A549 (cell line): Measurements from ENCODE around the gene NUDT5. TPM values are rescaled to one million over a fixed set of nuclear protein-coding genes. Genes with fewer than 3 reads are reported as not detected.

ENCODE experiments used
- ATAC-seq, 2 experiments: fragments of 200-7000 bp in 1 of 2; fragments of >200 bp in 1 of 2; cut with Nextera tagmentation in 1 of 2; cut with Tn5 transposase in 1 of 2; 3 replicates each; pipeline versions ENCODE4 v1.8.0 to v1.9.1; 2018 to 2020; ENCODE audit warnings: mild to moderate bottlenecking in 1 of 2, moderate library complexity in 1 of 2
- CTCF ChIA-PET: fragments of 300-600 bp; sonication (Branson Sonifier 250); formaldehyde crosslinking; extraction: SDS; loops from one replicate; lab custom pipeline; 2021; ENCODE audit warnings: antibody characterized with exemption, inconsistent platforms; lab: Yijun Ruan, JAX
- POLR2A ChIA-PET: fragments of 350-600 bp; formaldehyde crosslinking; extraction: SDS; loops from one replicate; lab custom pipeline; 2021; ENCODE audit warnings: antibody characterized with exemption, inconsistent platforms; lab: Yijun Ruan, JAX
- DNase-seq, 2 experiments: peaks; one replicate each; pipeline versions ENCODE4 v3.0.0 to v3.0.0-alpha.2; 2011 to 2016; ENCODE audit warnings: low read depth in 1 of 2, low spot score in 1 of 2
- FAIRE-seq: peaks from 2 replicates; lab custom pipeline; 2011; peaks lifted over from hg19 to GRCh38; lab: Jason Lieb, UNC
- H3K27ac ChIP-seq, 2 experiments: fragments of >200 bp; sonication (Bioruptor Twin); formaldehyde crosslinking; 3 replicates each; pipeline ENCODE4 v1.5.1; 2016 to 2017
- H3K4me1 ChIP-seq: fragments of >200 bp; sonication (Bioruptor Twin); formaldehyde crosslinking; 3 replicates; pipeline ENCODE4 v1.6.1; 2016
- H3K4me2 ChIP-seq: fragments of >200 bp; sonication (Bioruptor Twin); formaldehyde crosslinking; 3 replicates; pipeline ENCODE4 v1.6.1; 2016
- H3K4me3 ChIP-seq: fragments of >200 bp; sonication (Bioruptor Twin); formaldehyde crosslinking; 3 replicates; pipeline ENCODE4 v1.5.1; 2016
- H3K9me3 ChIP-seq: fragments of >200 bp; sonication (Bioruptor Twin); formaldehyde crosslinking; 3 replicates; pipeline ENCODE4 v1.6.1; 2016
- ATOH8 ChIP-seq: fragments of 250-450 bp; sonication (Bioruptor Pico); IDR thresholded peaks from 2 replicates; pipeline ENCODE4 v1.5.0; 2020; ENCODE audit warnings: low read depth, mild to moderate bottlenecking, moderate library complexity
- BCL3 ChIP-seq: fragments of >200 bp; sonication (Bioruptor Twin); formaldehyde crosslinking; IDR thresholded peaks from 3 replicates; pipeline ENCODE4 v1.6.1; 2016
- CBX8 ChIP-seq: fragments of 200-600 bp; sonication (generic); IDR thresholded peaks from 2 replicates; pipeline ENCODE4 v1.6.1; 2016
- ELK1 ChIP-seq: fragments of 150-350 bp; IDR thresholded peaks from 2 replicates; pipeline ENCODE4 v1.6.1; 2014; ENCODE audit warnings: low read depth, mild to moderate bottlenecking, low read length
- ESRRA ChIP-seq: fragments of 150-350 bp; IDR thresholded peaks from 2 replicates; pipeline ENCODE4 v1.6.1; 2014; ENCODE audit warnings: mild to moderate bottlenecking, low read length, borderline replicate concordance
- KDM5A ChIP-seq: fragments of 200-600 bp; sonication (generic); IDR thresholded peaks from 2 replicates; pipeline ENCODE4 v1.6.1; 2016; ENCODE audit warnings: antibody characterized with exemption, mild to moderate bottlenecking
- MAFK ChIP-seq: fragments of 450-650 bp; IDR thresholded peaks from 2 replicates; pipeline ENCODE4 v1.6.1; 2014; ENCODE audit not compliant: partially characterized antibody
- NPAS2 ChIP-seq: fragments of 250-450 bp; sonication (Bioruptor Pico); IDR thresholded peaks from 2 replicates; pipeline ENCODE4 v1.8.0; 2022; ENCODE audit warnings: mild to moderate bottlenecking, moderate library complexity, borderline replicate concordance
- POLR2AphosphoS2 ChIP-seq: conservative IDR thresholded peaks from 2 replicates; pipeline ENCODE4 v1.6.1; 2012; ENCODE audit warnings: low read length, improper control_type of control experiment, inconsistent platforms
- RCOR1 ChIP-seq: fragments of 150-350 bp; IDR thresholded peaks from 2 replicates; pipeline ENCODE4 v1.6.1; 2014; ENCODE audit warnings: antibody characterized with exemption, low read length, low read depth
- SMC3 ChIP-seq: fragments of >200 bp; sonication (Bioruptor Twin); formaldehyde crosslinking; IDR thresholded peaks from 3 replicates; pipeline ENCODE4 v1.6.1; 2018; ENCODE audit warnings: inconsistent platforms
- TFCP2L1 ChIP-seq: fragments of 250-450 bp; sonication (Bioruptor Pico); IDR thresholded peaks from 2 replicates; pipeline ENCODE4 v1.5.0; 2021; ENCODE audit warnings: mild to moderate bottlenecking
- USF2 ChIP-seq: fragments of 450-650 bp; IDR thresholded peaks from 2 replicates; pipeline ENCODE4 v1.6.1; 2014; ENCODE audit warnings: antibody characterized with exemption
- ZC3H11A ChIP-seq: fragments of 450-650 bp; IDR thresholded peaks from 2 replicates; pipeline ENCODE4 v1.6.1; 2014; ENCODE audit warnings: antibody characterized with exemption, mild to moderate bottlenecking
- ZFP36 ChIP-seq: fragments of 450-650 bp; IDR thresholded peaks from 2 replicates; pipeline ENCODE4 v1.6.1; 2014; ENCODE audit warnings: borderline replicate concordance; ENCODE audit not compliant: partially characterized antibody
- WGBS: methylation state at CpG from one replicate; pipeline ENCODE4 v1.1.6; 2017; ENCODE audit errors: missing lambda C conversion rate; 5-methylcytosine and 5-hydroxymethylcytosine counted together
- polyA plus RNA-seq, 4 experiments: library from polyadenylated mRNA; depleted of rRNA in 3 of 4; stranded (reverse); fragments of >200 nt; fragmentation: RNase III in 1 of 4; extraction: RNeasy Plus Mini Kit Qiagen cat#74134 plus additional on column Dnase treatment in 1 of 4; gene quantifications; 2 replicates in 3 of 4; 3 replicates in 1 of 4; pipeline ENCODE4 v1.2.3, GENCODE V29; 2011 to 2017
- TF ChIP-seq, protein P1 (sequence below): IDR thresholded peaks from 2 replicates; pipeline ENCODE4 v1.6.1; 2012
- TF ChIP-seq, protein P2 (sequence below): IDR thresholded peaks from 2 replicates; pipeline ENCODE4 v1.6.1; 2012
- TF ChIP-seq, protein P3 (sequence below): fragments of >200 bp; sonication (Bioruptor Twin); formaldehyde crosslinking; IDR thresholded peaks from 3 replicates; pipeline ENCODE4 v1.5.1; 2016

The NUDT5 gene
- polyA plus RNA-seq, 2 of the 4 experiments (the other 2 are of a cell fraction), result 146 to 190 TPM

- no peak for TF ChIP-seq ATOH8
Observed at GRCh38 chr10:12207114-12207513, 11.4 kb upstream of the NUDT5 start (continued).

GRCh38 chr10:12205082-12205481 lies 9.4 kb upstream of the NUDT5 start:
- Histone ChIP-seq H3K27ac (no peak overlapping the region), H3K9me3 (no peaks in the 10 kb centered on the region), H3K4me2 (no peak overlapping the region), H3K4me1 (no peaks in the 10 kb centered on the region), H3K4me3 (no peak overlapping the region)
- POLR2A ChIA-PET, result no interaction called here
- CTCF ChIA-PET, result interaction anchor here (7.2 kb wide), 1 partner anchor 9 kb away, joined by 61 read pairs; no protein-coding TSS in a partner anchor
- WGBS, result 92% methylated on average over 3 of the region's 3 CpGs
- TF ChIP-seq KDM5A, result no peak
- no peak for TF ChIP-seq ZC3H11A
- TF ChIP-seq, protein P1, sequence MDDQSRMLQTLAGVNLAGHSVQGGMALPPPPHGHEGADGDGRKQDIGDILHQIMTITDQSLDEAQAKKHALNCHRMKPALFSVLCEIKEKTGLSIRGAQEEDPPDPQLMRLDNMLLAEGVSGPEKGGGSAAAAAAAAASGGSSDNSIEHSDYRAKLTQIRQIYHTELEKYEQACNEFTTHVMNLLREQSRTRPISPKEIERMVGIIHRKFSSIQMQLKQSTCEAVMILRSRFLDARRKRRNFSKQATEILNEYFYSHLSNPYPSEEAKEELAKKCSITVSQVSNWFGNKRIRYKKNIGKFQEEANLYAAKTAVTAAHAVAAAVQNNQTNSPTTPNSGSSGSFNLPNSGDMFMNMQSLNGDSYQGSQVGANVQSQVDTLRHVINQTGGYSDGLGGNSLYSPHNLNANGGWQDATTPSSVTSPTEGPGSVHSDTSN, result no peak
- TF ChIP-seq BCL3, result no peak
- TF ChIP-seq MAFK, result no peak
- no peak for TF ChIP-seq CBX8
- TF ChIP-seq, protein P2, sequence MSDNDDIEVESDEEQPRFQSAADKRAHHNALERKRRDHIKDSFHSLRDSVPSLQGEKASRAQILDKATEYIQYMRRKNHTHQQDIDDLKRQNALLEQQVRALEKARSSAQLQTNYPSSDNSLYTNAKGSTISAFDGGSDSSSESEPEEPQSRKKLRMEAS, result no peak
- TF ChIP-seq POLR2AphosphoS2, result no peak
- TF ChIP-seq ATOH8, result no peak
- no peak for DNase-seq
- no peak for ATAC-seq
- no peak for FAIRE-seq

- DNase-seq (no peak), FAIRE-seq (no peak), ATAC-seq (no peak)
- no peak for TF ChIP-seq ELK1
- no peak for TF ChIP-seq RCOR1
- no peak for TF ChIP-seq NPAS2 (CRISPR knock-in tag)
- TF ChIP-seq BCL3, result no peak
- no peak for TF ChIP-seq TFCP2L1 (CRISPR knock-in tag)
- TF ChIP-seq ZFP36, result no peak
- no peak for TF ChIP-seq SMC3
- no peak for TF ChIP-seq MAFK
- TF ChIP-seq, protein P3, sequence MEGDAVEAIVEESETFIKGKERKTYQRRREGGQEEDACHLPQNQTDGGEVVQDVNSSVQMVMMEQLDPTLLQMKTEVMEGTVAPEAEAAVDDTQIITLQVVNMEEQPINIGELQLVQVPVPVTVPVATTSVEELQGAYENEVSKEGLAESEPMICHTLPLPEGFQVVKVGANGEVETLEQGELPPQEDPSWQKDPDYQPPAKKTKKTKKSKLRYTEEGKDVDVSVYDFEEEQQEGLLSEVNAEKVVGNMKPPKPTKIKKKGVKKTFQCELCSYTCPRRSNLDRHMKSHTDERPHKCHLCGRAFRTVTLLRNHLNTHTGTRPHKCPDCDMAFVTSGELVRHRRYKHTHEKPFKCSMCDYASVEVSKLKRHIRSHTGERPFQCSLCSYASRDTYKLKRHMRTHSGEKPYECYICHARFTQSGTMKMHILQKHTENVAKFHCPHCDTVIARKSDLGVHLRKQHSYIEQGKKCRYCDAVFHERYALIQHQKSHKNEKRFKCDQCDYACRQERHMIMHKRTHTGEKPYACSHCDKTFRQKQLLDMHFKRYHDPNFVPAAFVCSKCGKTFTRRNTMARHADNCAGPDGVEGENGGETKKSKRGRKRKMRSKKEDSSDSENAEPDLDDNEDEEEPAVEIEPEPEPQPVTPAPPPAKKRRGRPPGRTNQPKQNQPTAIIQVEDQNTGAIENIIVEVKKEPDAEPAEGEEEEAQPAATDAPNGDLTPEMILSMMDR, result no peak
- no peak for TF ChIP-seq ESRRA
- TF ChIP-seq USF2, result no peak
- H3K4me3 ChIP-seq, result no peak overlapping the region
- H3K9me3 ChIP-seq, result no peaks in the 10 kb centered on the region
- no peak overlapping the region for H3K4me2 ChIP-seq
- H3K4me1 ChIP-seq, result peaks cover 11% of the 10 kb centered on the region
- H3K27ac ChIP-seq, result no peak overlapping the region
- ChIA-PET CTCF (interaction anchor here (7.2 kb wide), 1 partner anchor 12 kb away, joined by 61 read pairs; no protein-coding TSS in a partner anchor), POLR2A (no interaction called here)
- WGBS, result 85% methylated on average over 5 of the region's 5 CpGs
Observed at GRCh38 chr10:12202226-12202625, 6.5 kb upstream of the NUDT5 start.
